Hepatocyte (in vitro differentiated cells): ENCODE results near the gene CTRL.

ENCODE experiments used
- EZH2 ChIP-seq: fragments of 200-600 bp; sonication (generic); IDR thresholded peaks from 2 replicates; pipeline ENCODE4 v1.6.1; 2016; ENCODE audit warnings: antibody characterized with exemption, mild to moderate bottlenecking, borderline replicate concordance
- EZH2phosphoT487 ChIP-seq: fragments of 200-600 bp; sonication (generic); IDR thresholded peaks from one replicate; pipeline ENCODE4 v1.6.1; 2018; ENCODE audit warnings: antibody characterized with exemption, mild to moderate bottlenecking, low read depth, moderate library complexity; ENCODE audit not compliant: unreplicated experiment, severe bottlenecking
- TF ChIP-seq, protein P1 (sequence below): fragments of 200-600 bp; sonication (generic); IDR thresholded peaks from 2 replicates; pipeline ENCODE4 v1.5.1; 2016; ENCODE audit warnings: antibody characterized with exemption, mild to moderate bottlenecking; ENCODE audit not compliant: poor library complexity

DNA sequence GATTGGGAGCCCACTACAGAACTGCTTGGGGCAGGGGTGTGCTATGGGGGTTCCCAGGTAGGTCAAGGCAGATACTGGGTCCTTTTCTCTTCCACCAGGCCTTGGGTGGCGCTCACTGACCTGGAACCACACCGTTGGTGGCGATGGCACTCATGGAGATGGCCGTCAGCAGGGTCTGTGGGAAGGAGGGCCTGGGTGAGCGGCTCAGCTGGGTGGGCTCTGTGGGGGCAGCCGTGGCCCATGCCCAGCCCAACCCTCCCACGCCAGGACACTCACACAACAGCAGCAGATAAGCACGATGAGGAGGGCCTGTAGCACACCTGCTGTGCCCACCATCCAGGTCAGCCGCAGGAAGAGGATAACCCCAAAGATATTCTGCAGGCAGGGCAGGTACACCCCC is 26.0 kb upstream of the CTRL start:
- TF ChIP-seq, protein P1, sequence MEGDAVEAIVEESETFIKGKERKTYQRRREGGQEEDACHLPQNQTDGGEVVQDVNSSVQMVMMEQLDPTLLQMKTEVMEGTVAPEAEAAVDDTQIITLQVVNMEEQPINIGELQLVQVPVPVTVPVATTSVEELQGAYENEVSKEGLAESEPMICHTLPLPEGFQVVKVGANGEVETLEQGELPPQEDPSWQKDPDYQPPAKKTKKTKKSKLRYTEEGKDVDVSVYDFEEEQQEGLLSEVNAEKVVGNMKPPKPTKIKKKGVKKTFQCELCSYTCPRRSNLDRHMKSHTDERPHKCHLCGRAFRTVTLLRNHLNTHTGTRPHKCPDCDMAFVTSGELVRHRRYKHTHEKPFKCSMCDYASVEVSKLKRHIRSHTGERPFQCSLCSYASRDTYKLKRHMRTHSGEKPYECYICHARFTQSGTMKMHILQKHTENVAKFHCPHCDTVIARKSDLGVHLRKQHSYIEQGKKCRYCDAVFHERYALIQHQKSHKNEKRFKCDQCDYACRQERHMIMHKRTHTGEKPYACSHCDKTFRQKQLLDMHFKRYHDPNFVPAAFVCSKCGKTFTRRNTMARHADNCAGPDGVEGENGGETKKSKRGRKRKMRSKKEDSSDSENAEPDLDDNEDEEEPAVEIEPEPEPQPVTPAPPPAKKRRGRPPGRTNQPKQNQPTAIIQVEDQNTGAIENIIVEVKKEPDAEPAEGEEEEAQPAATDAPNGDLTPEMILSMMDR, result no peak
- TF ChIP-seq EZH2phosphoT487 (no peak), EZH2 (no peak)
